GM12801 (cell line): ENCODE measurements around the gene EVPL.

Experiments
- CTCF ChIP-seq: IDR thresholded peaks from one replicate; pipeline ENCODE4 v1.5.1; 2011; ENCODE audit warnings: control low read depth; ENCODE audit not compliant: insufficient read length; ENCODE audit errors: extremely low read depth

The EVPL gene

GRCh38 chr17:75979705-75980187 is 47.4 kb downstream of the EVPL start:
- no peak for TF ChIP-seq CTCF

- no peak for TF ChIP-seq CTCF
Observed at GRCh38 chr17:75978938-75979704, 48.0 kb downstream of the EVPL start, which contains the start of the genes ACOX1 and TEN1. Gene ACOX1, minus strand, starts transcription at chr17:75979166. Its CDS starts 93 bp downstream, at chr17:75979073. Gene TEN1, plus strand, starts transcription at chr17:75979240. Its CDS starts 6,953 bp downstream, at chr17:75986193.

- TF ChIP-seq CTCF, result no peak
Observed at GRCh38 chr17:75976175-75976848, 50.8 kb downstream of the EVPL start.

GRCh38 chr17:75975757-75976174 is 51.3 kb downstream of the EVPL start:
- TF ChIP-seq CTCF, result no peak

- TF ChIP-seq CTCF, result no peak
Observed at GRCh38 chr17:75970626-75971025, 56.5 kb downstream of the EVPL start.

GRCh38 chr17:75970011-75970523 is 57.0 kb downstream of the EVPL start:
- no peak for TF ChIP-seq CTCF

- no peak for TF ChIP-seq CTCF
Observed at GRCh38 chr17:75965468-75965867, 61.6 kb downstream of the EVPL start.
